ENCODE data around the gene TERT. TPM values are rescaled to one million over a fixed set of nuclear protein-coding genes. Genes with fewer than 3 reads are reported as not detected.
"Not testable (repeated sequence)": the region's sequence is repeated elsewhere in the genome, so short reads cannot be mapped to it uniquely, and the experiment has no call there.

Gene TERT
- polyA plus RNA-seq, 1 experiment = not detected

GRCh38 chr5:1230551-1230950 is 64.3 kb downstream of the TERT start:
- H3K9me3 ChIP-seq (ENCODE audit: control insufficient read depth, insufficient read depth, low read length) = peaks cover 89% of the 10 kb centered on the region
- no peak for TF ChIP-seq CTCF (IDR thresholded peaks at IDR 0.05; ENCODE audit: low read depth, low read length)
- no peaks in the 10 kb centered on the region for H3K27me3 ChIP-seq (ENCODE audit: control insufficient read depth, insufficient read depth, low read length)
- ChIA-PET POLR2A (no interaction called here), CTCF (no interaction called here)
- H3K4me3 ChIP-seq (ENCODE audit: low read depth, low read length) = no peak overlapping the region
- no peak overlapping the region for H3K27ac ChIP-seq (ENCODE audit: low read depth, low read length)
- DNase-seq (ENCODE audit: low read depth, low spot score) = no peak

GRCh38 chr5:1229822-1230221 is 65.0 kb downstream of the TERT start:
- no peaks in the 10 kb centered on the region for H3K27me3 ChIP-seq (ENCODE audit: control insufficient read depth, insufficient read depth, low read length)
- CTCF ChIA-PET = no interaction called here

GRCh38 chr5:1229023-1229422 is 65.8 kb downstream of the TERT start:
- H3K27ac ChIP-seq (ENCODE audit: low read depth, low read length); H3K4me3 ChIP-seq (ENCODE audit: low read depth, low read length); H3K27me3 ChIP-seq (ENCODE audit: control insufficient read depth, insufficient read depth, low read length); POLR2A ChIA-PET; CTCF ChIA-PET; DNase-seq (ENCODE audit: low read depth, low spot score): not testable (repeated sequence)
- H3K9me3 ChIP-seq (ENCODE audit: control insufficient read depth, insufficient read depth, low read length) = peaks cover 89% of the 10 kb centered on the region

More at GRCh38 chr5:1229822-1230221, 65.0 kb downstream of the TERT start:
- TF ChIP-seq CTCF (IDR thresholded peaks at IDR 0.05; ENCODE audit: low read depth, low read length) = no peak
- POLR2A ChIA-PET = no interaction called here
- no peak overlapping the region for H3K27ac ChIP-seq (ENCODE audit: low read depth, low read length)
- peaks cover 89% of the 10 kb centered on the region for H3K9me3 ChIP-seq (ENCODE audit: control insufficient read depth, insufficient read depth, low read length)
- H3K4me3 ChIP-seq (ENCODE audit: low read depth, low read length) = no peak overlapping the region
- DNase-seq (ENCODE audit: low read depth, low spot score) = no peak

GRCh38 chr5:1228120-1228519 is 66.7 kb downstream of the TERT start:
- H3K27me3 ChIP-seq (ENCODE audit: control insufficient read depth, insufficient read depth, low read length) = no peaks in the 10 kb centered on the region
- CTCF ChIA-PET = no interaction called here
- TF ChIP-seq CTCF (IDR thresholded peaks at IDR 0.05; ENCODE audit: low read depth, low read length) = no peak
- POLR2A ChIA-PET = no interaction called here
- no peak overlapping the region for H3K27ac ChIP-seq (ENCODE audit: low read depth, low read length)
- peaks cover 89% of the 10 kb centered on the region for H3K9me3 ChIP-seq (ENCODE audit: control insufficient read depth, insufficient read depth, low read length)
- no peak overlapping the region for H3K4me3 ChIP-seq (ENCODE audit: low read depth, low read length)
- DNase-seq (ENCODE audit: low read depth, low spot score) = no peak

- H3K4me3 ChIP-seq (ENCODE audit: low read depth, low read length) = no peak overlapping the region
- POLR2A ChIA-PET = no interaction called here
- DNase-seq (ENCODE audit: low read depth, low spot score) = no peak
Measured at GRCh38 chr5:1227667-1228066, 67.2 kb downstream of the TERT start.

More at GRCh38 chr5:1227667-1228066, 67.2 kb downstream of the TERT start:
- CTCF ChIA-PET = no interaction called here
- H3K9me3 ChIP-seq (ENCODE audit: control insufficient read depth, insufficient read depth, low read length) = peaks cover 89% of the 10 kb centered on the region
- no peak for TF ChIP-seq CTCF (IDR thresholded peaks at IDR 0.05; ENCODE audit: low read depth, low read length)
- H3K27me3 ChIP-seq (ENCODE audit: control insufficient read depth, insufficient read depth, low read length) = no peaks in the 10 kb centered on the region
- no peak overlapping the region for H3K27ac ChIP-seq (ENCODE audit: low read depth, low read length)
